ENCODE measurements around the gene B3GALT4. TPM values are rescaled to one million over a fixed set of nuclear protein-coding genes. Genes with fewer than 3 reads are reported as not detected.

B3GALT4 gene, protein sequence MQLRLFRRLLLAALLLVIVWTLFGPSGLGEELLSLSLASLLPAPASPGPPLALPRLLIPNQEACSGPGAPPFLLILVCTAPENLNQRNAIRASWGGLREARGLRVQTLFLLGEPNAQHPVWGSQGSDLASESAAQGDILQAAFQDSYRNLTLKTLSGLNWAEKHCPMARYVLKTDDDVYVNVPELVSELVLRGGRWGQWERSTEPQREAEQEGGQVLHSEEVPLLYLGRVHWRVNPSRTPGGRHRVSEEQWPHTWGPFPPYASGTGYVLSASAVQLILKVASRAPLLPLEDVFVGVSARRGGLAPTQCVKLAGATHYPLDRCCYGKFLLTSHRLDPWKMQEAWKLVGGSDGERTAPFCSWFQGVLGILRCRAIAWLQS
- 0.38 to 0.91 TPM (median 0.81 TPM) in 5 replicates for total RNA-seq (2022; extraction: Qiagen RNA extraction; ENCODE audit: low read depth)

DNA sequence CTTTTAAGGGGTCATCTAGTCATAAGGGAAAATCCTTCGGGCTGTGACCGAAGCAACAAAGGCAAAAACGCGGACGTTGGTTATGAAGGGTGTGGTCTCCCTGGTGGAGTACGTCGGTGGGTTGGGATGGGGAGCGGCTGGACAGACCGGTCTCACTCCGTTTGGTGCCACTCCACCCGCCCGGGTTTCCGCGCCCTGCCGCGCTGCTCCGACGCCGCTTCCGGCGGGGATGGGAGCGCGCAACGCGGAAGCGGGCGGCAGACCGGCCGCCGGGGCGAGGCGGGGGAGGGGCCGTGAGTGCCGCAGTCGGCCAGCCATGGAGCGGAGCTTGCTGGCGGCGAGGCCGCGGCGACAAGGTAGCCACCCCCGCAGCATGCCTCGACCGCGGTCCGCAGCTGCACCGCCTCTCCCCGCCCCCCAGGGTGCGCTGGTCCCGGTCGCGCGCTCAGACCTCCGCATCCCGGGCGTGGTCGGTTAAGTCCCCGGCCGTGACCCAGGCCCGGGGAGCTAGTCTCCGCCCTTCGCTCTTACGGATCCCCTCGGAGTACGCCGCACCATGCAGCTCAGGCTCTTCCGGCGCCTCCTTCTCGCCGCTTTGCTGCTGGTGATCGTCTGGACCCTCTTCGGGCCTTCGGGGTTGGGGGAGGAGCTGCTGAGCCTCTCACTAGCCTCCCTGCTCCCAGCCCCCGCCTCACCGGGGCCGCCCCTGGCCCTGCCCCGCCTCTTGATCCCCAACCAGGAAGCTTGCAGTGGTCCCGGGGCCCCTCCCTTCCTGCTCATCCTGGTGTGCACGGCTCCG is at the start of gene B3GALT4:
TSS of gene B3GALT4 (plus strand) at position 260 of the 799 bp plus-strand sequence. CDS start at position 557, 297 bp downstream.

DNA sequence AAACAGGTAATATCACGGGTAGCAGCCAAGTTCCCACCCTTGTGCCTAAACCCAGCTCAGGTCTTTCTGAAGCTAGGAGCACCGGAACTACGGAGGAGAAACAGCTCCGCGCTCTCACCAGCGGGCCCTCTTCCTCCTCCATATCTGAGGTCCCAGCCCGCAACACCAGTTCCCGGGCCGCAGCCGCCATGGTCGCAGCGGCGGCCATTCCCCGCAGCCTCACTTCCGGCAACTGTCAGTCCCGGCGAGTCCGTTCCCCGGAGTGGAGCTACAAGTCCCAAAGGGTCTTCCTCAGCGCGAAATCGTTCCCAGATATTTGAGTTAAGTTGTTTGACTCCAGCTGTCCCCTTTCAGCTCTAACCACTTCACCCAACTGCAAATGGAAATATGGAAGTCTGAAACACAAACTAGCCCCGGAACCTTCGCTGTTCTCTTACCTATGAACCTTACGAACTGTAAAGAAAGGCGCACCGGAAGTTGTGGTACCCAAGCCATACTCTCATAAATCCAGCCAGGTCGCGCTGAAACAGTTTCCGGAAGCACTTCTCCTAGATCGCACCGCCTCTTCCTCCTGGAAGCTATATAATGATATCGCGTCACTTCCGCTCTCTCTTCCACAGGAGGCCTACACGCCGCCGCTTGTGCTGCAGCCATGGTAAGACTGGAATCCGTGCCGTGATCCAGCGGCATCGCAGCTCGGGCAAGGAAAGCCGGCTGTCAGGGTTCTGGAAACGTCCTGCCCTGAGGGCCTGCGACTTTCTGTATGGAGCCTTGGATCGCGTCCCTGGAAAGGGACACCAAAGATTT is 5.3 kb upstream of the B3GALT4 start, which contains the start of the genes RPS18 and VPS52:
TSS of gene RPS18 (plus strand) at position 608 of the 807 bp plus-strand sequence. CDS start at position 653, 45 bp downstream.
TSS of gene VPS52 (minus strand) at position 409 of the 807 bp plus-strand sequence. CDS start at position 208, 201 bp downstream.

DNA sequence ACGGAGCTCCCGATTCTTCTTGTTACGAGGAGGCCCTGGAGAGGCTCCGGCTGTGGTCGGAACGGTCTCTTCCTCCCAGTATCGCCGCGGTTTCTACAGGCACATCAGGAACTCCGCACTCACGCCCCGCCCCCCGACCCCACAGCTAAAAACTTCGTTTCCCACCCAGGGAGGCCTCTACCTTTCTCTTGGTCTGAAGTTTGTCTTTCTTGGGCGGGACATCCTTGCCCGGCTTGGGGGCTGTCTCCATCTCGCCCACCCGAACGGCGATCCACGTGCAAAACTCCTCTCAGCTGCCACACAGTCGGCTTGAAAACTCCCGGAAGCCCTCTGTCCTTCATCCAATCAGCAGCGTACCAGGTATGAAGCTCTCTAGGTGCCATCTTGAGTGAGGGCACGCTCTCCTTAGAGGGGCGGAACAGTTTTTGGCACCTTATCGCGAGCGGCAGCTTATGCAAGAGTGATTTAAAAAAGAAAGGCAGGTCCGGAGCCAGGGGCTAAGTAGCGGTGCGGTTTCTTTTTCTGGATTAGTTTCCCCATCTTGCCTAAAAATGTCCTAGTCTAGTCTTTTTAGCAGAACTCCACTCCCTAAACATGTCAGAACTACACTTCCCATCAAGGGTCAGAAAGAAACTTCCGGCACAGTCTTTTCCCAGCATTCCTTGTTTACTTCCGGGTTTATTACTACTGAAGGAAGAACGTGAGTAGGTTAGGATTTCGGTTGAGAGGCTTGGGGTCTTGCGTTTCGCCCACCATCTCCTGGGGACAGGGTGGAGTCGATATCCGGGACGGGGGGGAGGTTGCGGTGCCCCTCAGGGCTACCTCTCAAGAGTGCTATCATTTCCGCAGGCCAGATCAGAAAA is 12.2 kb downstream of the B3GALT4 start, which contains the start of the genes PFDN6 and WDR46:
TSS of gene PFDN6 (plus strand) at position 681 of the 863 bp plus-strand sequence. CDS start 256 bp downstream, outside the sequence.
TSS of gene WDR46 (minus strand) at position 319 of the 863 bp plus-strand sequence. CDS start at position 250, 69 bp downstream.

DNA sequence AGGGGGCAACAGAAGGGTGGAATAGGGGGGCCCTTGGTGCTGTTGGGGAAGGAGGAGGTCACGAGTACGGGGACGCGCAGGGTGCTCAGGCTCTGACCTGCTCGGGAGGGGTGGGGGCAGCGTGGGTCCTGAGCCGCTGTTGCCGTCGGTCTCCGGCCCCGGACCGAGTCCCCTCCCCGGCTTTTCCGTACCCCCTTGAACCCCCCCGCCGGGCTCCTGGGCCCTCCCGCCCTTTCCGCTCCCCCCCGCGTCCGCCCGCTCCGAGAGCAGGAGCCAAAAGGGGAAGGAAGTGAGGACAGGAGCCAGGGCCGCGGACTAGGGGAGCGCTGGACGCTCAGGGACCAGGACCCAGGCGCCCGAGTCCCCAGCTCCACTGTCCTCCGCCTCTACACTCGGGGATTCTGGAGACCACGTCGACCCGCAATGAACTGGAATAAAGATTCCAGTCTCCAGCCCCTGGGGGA is 21.9 kb downstream of the B3GALT4 start, which contains the start of gene RGL2:
TSS of gene RGL2 (minus strand) at position 170 of the 464 bp plus-strand sequence. CDS start 332 bp downstream, outside the sequence.

DNA sequence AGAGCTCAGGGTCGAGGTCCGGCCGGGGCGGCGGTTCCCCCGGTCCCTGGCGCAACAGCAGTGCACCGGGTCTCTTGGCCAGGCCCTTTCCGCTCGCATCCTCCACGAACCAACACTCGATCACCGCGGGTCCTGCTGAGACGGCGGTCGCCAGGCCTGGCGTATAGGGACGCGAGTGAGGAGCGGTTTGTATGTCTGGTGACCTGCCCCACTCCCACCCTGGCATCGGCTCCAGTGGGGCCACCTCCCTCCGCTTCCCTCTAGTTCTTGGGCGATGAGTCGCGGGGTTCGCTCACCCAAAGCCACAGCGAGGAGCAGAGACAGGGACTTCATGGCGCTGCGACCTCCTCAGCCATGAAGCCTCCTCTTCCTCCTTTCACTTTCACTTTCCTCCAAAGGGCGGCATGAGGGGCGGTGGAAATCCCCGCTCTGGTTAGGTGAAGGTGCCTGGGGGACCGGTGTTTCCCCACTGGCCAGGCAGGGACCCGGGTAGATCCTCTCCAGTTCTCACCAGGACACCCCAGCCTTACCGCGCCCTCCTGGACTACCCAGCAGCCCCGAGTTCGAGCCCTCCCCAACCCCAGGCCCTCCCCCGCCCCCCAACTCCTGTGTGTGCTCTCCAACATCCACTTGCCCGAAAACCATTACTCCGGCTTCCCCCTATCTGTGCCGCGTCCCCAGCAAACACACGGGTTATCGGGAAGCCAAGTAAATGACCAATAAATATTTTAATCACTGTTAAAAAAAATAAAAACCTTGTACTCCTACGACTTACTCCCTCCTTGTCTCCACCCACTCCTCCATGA is 37.0 kb downstream of the B3GALT4 start, which contains the start of gene TAPBP:
TSS of gene TAPBP (minus strand) at position 370 of the 806 bp plus-strand sequence. CDS start at position 333, 37 bp downstream.

DNA sequence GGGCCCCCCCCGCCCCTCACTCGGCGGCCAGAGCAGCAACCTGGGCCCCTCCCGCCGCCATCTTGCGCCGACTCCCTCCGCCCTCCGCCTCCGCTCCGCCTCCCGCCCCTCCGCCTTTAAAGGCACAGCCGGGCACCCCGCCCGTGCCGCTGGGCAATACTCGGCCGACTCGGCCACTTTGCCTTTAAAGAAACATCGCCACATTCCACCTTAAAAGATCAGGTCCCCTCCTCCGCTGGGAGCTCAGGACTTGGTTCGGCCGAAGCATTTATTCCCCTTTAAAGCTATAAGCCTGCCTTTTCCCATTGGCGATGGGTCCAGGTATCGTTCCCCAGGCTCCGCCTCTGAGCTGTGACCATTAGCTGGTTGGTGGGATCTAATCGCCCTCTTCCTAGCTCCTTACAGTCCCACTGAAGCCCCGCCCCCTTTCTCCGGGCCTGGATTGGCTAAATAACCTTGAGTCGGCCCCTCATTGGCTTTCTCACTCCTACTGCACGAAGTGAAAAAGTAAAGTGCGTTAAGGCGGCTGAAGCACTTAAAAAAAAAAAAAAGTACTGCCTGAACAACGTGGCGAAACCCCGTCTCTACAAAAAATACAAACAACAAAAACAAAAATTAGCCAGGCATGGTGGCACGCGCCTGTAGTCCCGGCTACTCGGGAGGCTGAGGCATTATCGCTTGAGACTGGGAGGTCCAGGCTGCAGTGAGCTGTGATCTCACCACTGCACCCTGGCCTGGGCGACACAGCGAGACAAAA is 40.9 kb downstream of the B3GALT4 start, which contains the start of gene ZBTB22:
TSS of gene ZBTB22 (minus strand) at position 76 of the 757 bp plus-strand sequence. CDS start 828 bp downstream, outside the sequence.

Other genes with a start within 250 kb of the B3GALT4 start
- not detected in 5 replicates for gene HLA-DPA1, start 203.5 kb upstream of the B3GALT4 start, total RNA-seq (2022; extraction: Qiagen RNA extraction; ENCODE audit: low read depth)
- not detected in 5 replicates for gene HLA-DPB1, start 201.1 kb upstream of the B3GALT4 start, total RNA-seq (2022; extraction: Qiagen RNA extraction; ENCODE audit: low read depth)
- 0.45 to 0.93 TPM (median 0.71 TPM) in 5 replicates for gene COL11A2, start 84.7 kb upstream of the B3GALT4 start, total RNA-seq (2022; extraction: Qiagen RNA extraction; ENCODE audit: low read depth)
- 14.0 to 20.0 TPM (median 19.7 TPM) in 5 replicates for gene RXRB, start 76.5 kb upstream of the B3GALT4 start, total RNA-seq (2022; extraction: Qiagen RNA extraction; ENCODE audit: low read depth)
- 103 to 113 TPM (median 109 TPM) in 5 replicates for gene SLC39A7, start 76.3 kb upstream of the B3GALT4 start, total RNA-seq (2022; extraction: Qiagen RNA extraction; ENCODE audit: low read depth)
- gene HSD17B8, start 72.5 kb upstream of the B3GALT4 start, total RNA-seq (2022; extraction: Qiagen RNA extraction; ENCODE audit: low read depth): 12.3 to 16.6 TPM (median 15.5 TPM) in 5 replicates
- 19.3 to 26.3 TPM (median 23.1 TPM) in 5 replicates for gene RING1, start 68.6 kb upstream of the B3GALT4 start, total RNA-seq (2022; extraction: Qiagen RNA extraction; ENCODE audit: low read depth)
- gene VPS52, start 5.2 kb upstream of the B3GALT4 start, total RNA-seq (2022; extraction: Qiagen RNA extraction; ENCODE audit: low read depth): 15.1 to 17.6 TPM (median 15.5 TPM) in 5 replicates
- gene RPS18, start 5.0 kb upstream of the B3GALT4 start, total RNA-seq (2022; extraction: Qiagen RNA extraction; ENCODE audit: low read depth): 2,539 to 2,848 TPM (median 2,622 TPM) in 5 replicates
- gene WDR46, start 12.1 kb downstream of the B3GALT4 start, total RNA-seq (2022; extraction: Qiagen RNA extraction; ENCODE audit: low read depth): 50.1 to 58.6 TPM (median 53.8 TPM) in 5 replicates
- gene PFDN6, start 12.5 kb downstream of the B3GALT4 start, total RNA-seq (2022; extraction: Qiagen RNA extraction; ENCODE audit: low read depth): 99.4 to 123 TPM (median 103 TPM) in 5 replicates
- 10.8 to 16.6 TPM (median 13.9 TPM) in 5 replicates for gene RGL2, start 21.8 kb downstream of the B3GALT4 start, total RNA-seq (2022; extraction: Qiagen RNA extraction; ENCODE audit: low read depth)
- gene TAPBP, start 37.0 kb downstream of the B3GALT4 start, total RNA-seq (2022; extraction: Qiagen RNA extraction; ENCODE audit: low read depth): 35.4 to 40.0 TPM (median 38.7 TPM) in 5 replicates
- 2.5 to 3.6 TPM (median 3.2 TPM) in 5 replicates for gene ZBTB22, start 40.6 kb downstream of the B3GALT4 start, total RNA-seq (2022; extraction: Qiagen RNA extraction; ENCODE audit: low read depth)
- gene DAXX, start 45.8 kb downstream of the B3GALT4 start, total RNA-seq (2022; extraction: Qiagen RNA extraction; ENCODE audit: low read depth): 35.4 to 36.9 TPM (median 35.9 TPM) in 5 replicates
- gene KIFC1, start 114.7 kb downstream of the B3GALT4 start, total RNA-seq (2022; extraction: Qiagen RNA extraction; ENCODE audit: low read depth): 37.6 to 44.2 TPM (median 39.0 TPM) in 5 replicates
- gene PHF1, start 133.9 kb downstream of the B3GALT4 start, total RNA-seq (2022; extraction: Qiagen RNA extraction; ENCODE audit: low read depth): 12.5 to 19.8 TPM (median 15.7 TPM) in 5 replicates
- gene CUTA, start 141.0 kb downstream of the B3GALT4 start, total RNA-seq (2022; extraction: Qiagen RNA extraction; ENCODE audit: low read depth): 180 to 224 TPM (median 198 TPM) in 5 replicates
- gene SYNGAP1, start 142.9 kb downstream of the B3GALT4 start, total RNA-seq (2022; extraction: Qiagen RNA extraction; ENCODE audit: low read depth): 3.6 to 4.7 TPM (median 3.9 TPM) in 5 replicates
- gene ZBTB9, start 177.5 kb downstream of the B3GALT4 start, total RNA-seq (2022; extraction: Qiagen RNA extraction; ENCODE audit: low read depth): 9.9 to 12.4 TPM (median 11.5 TPM) in 5 replicates